Keratinocyte (primary cell): Measurements from ENCODE around the gene SERPIND1. TPM values are rescaled to one million over a fixed set of nuclear protein-coding genes. Genes with fewer than 3 reads are reported as not detected.

Experiments used
- DNase-seq: peaks from one replicate; pipeline ENCODE4 v3.0.0-alpha.2; 2011; ENCODE audit warnings: low read depth, missing footprints, low spot score
- FAIRE-seq: peaks from 2 replicates; lab custom pipeline; 2011; peaks lifted over from hg19 to GRCh38; lab: Jason Lieb, UNC
- H2AFZ ChIP-seq: 2 replicates; pipeline ENCODE4 v1.6.0; 2012; ENCODE audit warnings: low read length, control low read depth, inconsistent platforms; ENCODE audit not compliant: control insufficient read depth
- H3K27ac ChIP-seq: 2 replicates; pipeline ENCODE4 v1.5.1; 2011; ENCODE audit warnings: low read length; ENCODE audit not compliant: control insufficient read depth, insufficient read depth
- H3K27me3 ChIP-seq: 3 replicates; pipeline ENCODE4 v1.6.0; 2011; ENCODE audit warnings: low read length; ENCODE audit not compliant: control insufficient read depth, insufficient read depth; ENCODE audit errors: extremely low read depth
- H3K36me3 ChIP-seq, 2 experiments: 2 replicates in 1 of 2; 3 replicates in 1 of 2; pipeline ENCODE4 v1.5.1; 2011; ENCODE audit warnings: low read length in 2 of 2, mild to moderate bottlenecking in 1 of 2; ENCODE audit not compliant: control insufficient read depth in 2 of 2, insufficient read depth in 2 of 2; ENCODE audit errors: extremely low read depth in 1 of 2
- H3K4me1 ChIP-seq: 3 replicates; pipeline ENCODE4 v1.5.1; 2011; ENCODE audit warnings: low read length; ENCODE audit not compliant: control insufficient read depth, insufficient read depth; ENCODE audit errors: extremely low read depth
- H3K4me2 ChIP-seq: 3 replicates; pipeline ENCODE4 v1.6.0; 2011; ENCODE audit warnings: low read depth, low read length; ENCODE audit not compliant: control insufficient read depth, insufficient read depth; ENCODE audit errors: extremely low read depth
- H3K4me3 ChIP-seq, 3 experiments: fragments of 200-600 bp in 1 of 3; sonication (generic) in 1 of 3; 2 replicates in 2 of 3; 3 replicates in 1 of 3; pipeline ENCODE4 v1.5.1; 2011 to 2016; ENCODE audit warnings: low read length in 3 of 3, mild to moderate bottlenecking in 3 of 3, control low read depth in 2 of 3, inconsistent platforms in 1 of 3, low read depth in 1 of 3, mixed read lengths in 1 of 3, mixed run types in 1 of 3, moderate library complexity in 1 of 3; ENCODE audit not compliant: control insufficient read depth in 2 of 3, insufficient read depth in 2 of 3; ENCODE audit errors: extremely low read depth in 1 of 3
- H3K79me2 ChIP-seq: 2 replicates; pipeline ENCODE4 v1.6.0; 2012; ENCODE audit warnings: low read length; ENCODE audit not compliant: control insufficient read depth, insufficient read depth
- H3K9ac ChIP-seq: 3 replicates; pipeline ENCODE4 v1.6.0; 2011; ENCODE audit warnings: low read length; ENCODE audit not compliant: control insufficient read depth, insufficient read depth; ENCODE audit errors: extremely low read depth
- H3K9me1 ChIP-seq: 3 replicates; pipeline ENCODE4 v1.6.0; 2011; ENCODE audit warnings: low read length; ENCODE audit not compliant: control insufficient read depth, insufficient read depth; ENCODE audit errors: extremely low read depth
- H3K9me3 ChIP-seq: 2 replicates; pipeline ENCODE4 v1.5.1; 2012; ENCODE audit warnings: low read depth, low read length; ENCODE audit not compliant: control insufficient read depth
- H4K20me1 ChIP-seq: 3 replicates; pipeline ENCODE4 v1.6.0; 2011; ENCODE audit warnings: low read length; ENCODE audit not compliant: control insufficient read depth, insufficient read depth; ENCODE audit errors: extremely low read depth
- CTCF ChIP-seq, 3 experiments: IDR thresholded peaks in 1 of 3; conservative IDR thresholded peaks in 1 of 3; optimal IDR thresholded peaks in 1 of 3; 2 replicates in 2 of 3; 3 replicates in 1 of 3; pipeline versions ENCODE3 to v1.5.1; 2011; ENCODE audit warnings: low read length in 3 of 3, mild to moderate bottlenecking in 3 of 3, moderate library complexity in 2 of 3, control low read depth in 1 of 3, inconsistent platforms in 1 of 3; ENCODE audit not compliant: insufficient read depth in 2 of 3; ENCODE audit errors: extremely low read depth in 1 of 3
- EZH2 ChIP-seq: IDR thresholded peaks from one replicate; pipeline ENCODE4 v1.6.1; 2012; ENCODE audit warnings: inconsistent platforms, mild to moderate bottlenecking, low read length, moderate library complexity
- dilution Hi-C: fragments of 300-500 bp; cut with MboI; formaldehyde crosslinking; loops from one replicate; pipeline ENCODE4 v1.7.0; 2020; ENCODE audit warnings: low sequenced_read_pairs; ENCODE audit not compliant: extremely low pct_ligation_motif_present
- polyA plus RNA-seq, 5 experiments: library from polyadenylated mRNA; depleted of rRNA in 3 of 5; stranded (reverse) in 3 of 5; stranded (forward) in 1 of 5; unstranded in 1 of 5; fragments of >200 nt; gene quantifications; 1 replicate in 1 of 5; 2 replicates in 3 of 5; 3 replicates in 1 of 5; pipeline versions ENCODE4 v1.2.1 to v1.2.3, GENCODE V29; 2011 to 2012; ENCODE audit warnings: missing spikeins in 2 of 5, low read depth in 1 of 5, low replicate concordance in 1 of 5

The SERPIND1 gene
- polyA plus RNA-seq, 1 donor (not counting 4 experiments of a cell fraction or from before 2014, with no cell fraction given): not detected

GRCh38 chr22:20761536-20761935 is 12.4 kb upstream of the SERPIND1 start:
- H3K36me3 ChIP-seq: peaks cover 12 to 15% of the 10 kb centered on the region in 2 experiments
- no peaks in the 10 kb centered on the region for H3K79me2 ChIP-seq
- no peak overlapping the region for H3K4me2 ChIP-seq
- H3K9me3 ChIP-seq: no peaks in the 10 kb centered on the region
- no peak overlapping the region for H2AFZ ChIP-seq
- no peak for TF ChIP-seq CTCF (optimal IDR thresholded peaks at IDR 0.05 in 1 of 3, IDR thresholded peaks at IDR 0.05 in 1 of 3, conservative IDR thresholded peaks at IDR 0.05 in 1 of 3; ENCODE audit: extremely low read depth in 1 of 3, insufficient read depth in 2 of 3, low read length in 3 of 3)
- TF ChIP-seq EZH2: no peak
- H3K4me3 ChIP-seq: no peak overlapping the region
- H4K20me1 ChIP-seq: no peaks in the 10 kb centered on the region
- dilution Hi-C loops: no loop called here
- no peak for FAIRE-seq
- no peaks in the 10 kb centered on the region for H3K9me1 ChIP-seq
- no peaks in the 10 kb centered on the region for H3K4me1 ChIP-seq
- H3K9ac ChIP-seq: no peak overlapping the region
- H3K27ac ChIP-seq: no peak overlapping the region
- H3K27me3 ChIP-seq: no peaks in the 10 kb centered on the region
- no peak for DNase-seq

GRCh38 chr22:20762233-20762796 is 11.6 kb upstream of the SERPIND1 start:
- no peaks in the 10 kb centered on the region for H3K9me1 ChIP-seq
- DNase-seq: no peak
- H3K36me3 ChIP-seq: peaks cover 12 to 15% of the 10 kb centered on the region in 2 experiments
- H3K4me1 ChIP-seq: no peaks in the 10 kb centered on the region
- dilution Hi-C loops: no loop called here
- no peak overlapping the region for H2AFZ ChIP-seq
- H3K4me3 ChIP-seq: no peak overlapping the region
- H4K20me1 ChIP-seq: no peaks in the 10 kb centered on the region
- no peaks in the 10 kb centered on the region for H3K9me3 ChIP-seq
- H3K9ac ChIP-seq: no peak overlapping the region
- H3K27ac ChIP-seq: no peak overlapping the region
- no peaks in the 10 kb centered on the region for H3K79me2 ChIP-seq
- no peak for FAIRE-seq
- H3K27me3 ChIP-seq: no peaks in the 10 kb centered on the region
- no peak for TF ChIP-seq CTCF (optimal IDR thresholded peaks at IDR 0.05 in 1 of 3, IDR thresholded peaks at IDR 0.05 in 1 of 3, conservative IDR thresholded peaks at IDR 0.05 in 1 of 3; ENCODE audit: extremely low read depth in 1 of 3, insufficient read depth in 2 of 3, low read length in 3 of 3)
- H3K4me2 ChIP-seq: no peak overlapping the region
